GM20000 (cell line): Measurements from ENCODE around the gene IREB2.
"Not testable (repeated sequence)": the region's sequence is repeated elsewhere in the genome, so short reads cannot be mapped to it uniquely, and the experiment has no call there.

Experiments
- DNase-seq: peaks from one replicate; pipeline ENCODE4 v3.0.0; 2012; ENCODE audit warnings: low spot score
- TF ChIP-seq, protein P1 (sequence below): IDR thresholded peaks from 2 replicates; pipeline ENCODE4 v1.5.1; 2012; ENCODE audit warnings: mild to moderate bottlenecking, control low read depth; ENCODE audit errors: extremely low read depth, missing control alignments

The IREB2 gene

DNA sequence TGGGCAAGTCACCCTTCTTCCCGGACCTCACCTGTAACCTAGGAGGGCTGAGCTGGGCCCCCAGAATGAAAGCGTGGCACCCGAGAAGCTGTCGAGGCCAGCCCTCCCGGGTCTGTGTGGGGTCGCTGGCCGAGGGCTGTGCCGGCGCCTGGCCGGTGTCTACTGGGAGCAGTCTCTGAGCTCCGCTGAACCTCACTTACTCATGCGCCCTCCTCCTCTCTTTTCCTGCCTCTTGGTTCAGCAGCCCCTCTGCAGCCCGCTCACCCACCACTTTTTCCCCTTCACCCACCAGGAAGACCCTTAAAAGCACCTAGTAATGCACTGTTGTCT, 69.8 kb downstream of the IREB2 start:
- no peak for DNase-seq

DNA sequence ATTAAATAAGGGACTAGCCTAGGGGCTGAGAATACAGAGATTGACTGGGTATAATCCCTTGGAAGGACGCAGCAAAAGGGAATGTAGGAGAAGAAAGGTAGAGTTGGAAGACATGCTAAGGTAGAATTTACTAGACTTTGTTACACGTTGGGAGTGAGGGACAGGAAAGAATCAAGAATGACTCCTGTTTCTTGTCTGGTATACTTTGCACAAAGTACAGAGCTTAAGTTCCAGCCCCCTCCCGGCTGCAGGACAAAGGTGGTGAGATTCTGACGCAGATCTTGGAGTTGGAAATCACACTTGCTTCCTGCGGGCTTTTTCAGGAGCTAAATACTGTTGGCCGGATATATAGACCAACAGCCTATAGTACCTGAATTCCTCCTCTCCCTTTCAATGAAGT, 70.3 kb downstream of the IREB2 start:
- no peak for DNase-seq
- TF ChIP-seq, protein P1, sequence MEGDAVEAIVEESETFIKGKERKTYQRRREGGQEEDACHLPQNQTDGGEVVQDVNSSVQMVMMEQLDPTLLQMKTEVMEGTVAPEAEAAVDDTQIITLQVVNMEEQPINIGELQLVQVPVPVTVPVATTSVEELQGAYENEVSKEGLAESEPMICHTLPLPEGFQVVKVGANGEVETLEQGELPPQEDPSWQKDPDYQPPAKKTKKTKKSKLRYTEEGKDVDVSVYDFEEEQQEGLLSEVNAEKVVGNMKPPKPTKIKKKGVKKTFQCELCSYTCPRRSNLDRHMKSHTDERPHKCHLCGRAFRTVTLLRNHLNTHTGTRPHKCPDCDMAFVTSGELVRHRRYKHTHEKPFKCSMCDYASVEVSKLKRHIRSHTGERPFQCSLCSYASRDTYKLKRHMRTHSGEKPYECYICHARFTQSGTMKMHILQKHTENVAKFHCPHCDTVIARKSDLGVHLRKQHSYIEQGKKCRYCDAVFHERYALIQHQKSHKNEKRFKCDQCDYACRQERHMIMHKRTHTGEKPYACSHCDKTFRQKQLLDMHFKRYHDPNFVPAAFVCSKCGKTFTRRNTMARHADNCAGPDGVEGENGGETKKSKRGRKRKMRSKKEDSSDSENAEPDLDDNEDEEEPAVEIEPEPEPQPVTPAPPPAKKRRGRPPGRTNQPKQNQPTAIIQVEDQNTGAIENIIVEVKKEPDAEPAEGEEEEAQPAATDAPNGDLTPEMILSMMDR = no peak

More for the DNA sequence above, 69.8 kb downstream of the IREB2 start:
- TF ChIP-seq, protein P1 = no peak

DNA sequence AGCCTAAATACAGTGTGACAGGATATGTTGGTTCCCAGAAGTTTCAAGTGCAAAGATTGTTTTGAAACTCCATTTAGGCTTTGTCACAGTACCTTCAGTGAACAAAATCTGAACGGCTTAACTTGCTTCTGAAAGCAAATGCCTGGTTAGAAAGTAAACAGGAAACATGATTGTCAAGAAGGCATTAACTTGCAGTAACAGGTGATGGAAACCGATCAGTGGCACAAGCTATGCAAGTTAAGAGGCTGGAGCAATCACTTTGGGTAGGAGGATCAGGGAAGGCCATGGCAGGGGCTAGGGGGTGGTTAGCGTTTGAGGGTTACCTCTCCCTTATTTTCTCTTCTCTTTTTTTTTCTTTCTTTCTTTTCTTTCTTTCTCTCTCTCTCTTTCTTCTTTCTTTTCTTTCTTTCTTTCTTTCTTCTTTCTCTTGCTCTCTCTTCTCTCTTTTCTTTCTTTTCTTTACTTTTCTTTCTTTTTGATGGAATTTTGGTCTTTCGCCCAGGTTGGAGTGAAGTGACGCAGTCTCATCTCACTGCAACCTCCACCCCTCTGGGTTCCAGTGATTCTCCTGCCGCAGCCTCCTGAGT, 71.8 kb downstream of the IREB2 start:
- DNase-seq = no peak
- TF ChIP-seq, protein P1 = no peak

DNA sequence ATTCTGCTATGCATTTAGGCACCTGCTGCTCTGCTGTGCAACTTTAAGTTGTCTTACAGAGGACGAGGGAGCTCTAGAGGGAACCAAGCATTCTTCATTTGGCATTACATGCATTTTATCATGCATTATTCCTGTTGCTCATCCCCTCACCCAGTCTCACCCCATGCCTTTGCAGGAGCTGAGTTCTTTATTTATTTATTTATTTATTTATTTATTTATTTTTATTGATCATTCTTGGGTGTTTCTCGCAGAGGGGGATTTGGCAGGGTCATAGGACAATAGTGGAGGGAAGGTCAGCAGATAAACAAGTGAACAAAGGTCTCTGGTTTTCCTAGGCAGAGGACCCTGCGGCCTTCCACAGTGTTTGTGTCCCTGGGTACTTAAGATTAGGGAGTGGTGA, 82.0 kb downstream of the IREB2 start:
- DNase-seq = not testable (repeated sequence)

DNA sequence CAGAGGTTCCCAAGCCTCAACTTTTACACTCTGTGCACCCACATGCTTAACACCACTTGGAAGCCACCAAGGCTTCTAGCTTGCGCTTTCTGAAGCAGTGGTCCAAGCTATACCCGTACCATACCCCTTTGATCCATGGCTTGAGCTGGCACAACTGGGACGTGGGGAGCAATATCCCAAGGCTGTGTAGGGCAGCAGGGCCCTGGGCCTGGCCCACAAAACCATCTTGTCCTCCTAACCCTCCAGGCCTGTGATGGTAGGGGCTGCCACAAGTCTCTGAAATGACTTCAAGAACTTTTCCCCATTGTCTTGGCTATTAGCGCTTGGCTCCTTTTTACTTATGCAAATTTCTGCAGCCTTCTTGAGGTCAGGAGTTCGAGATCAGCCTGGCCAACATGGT, 86.2 kb downstream of the IREB2 start:
- DNase-seq = no peak
- TF ChIP-seq, protein P1 = no peak

DNA sequence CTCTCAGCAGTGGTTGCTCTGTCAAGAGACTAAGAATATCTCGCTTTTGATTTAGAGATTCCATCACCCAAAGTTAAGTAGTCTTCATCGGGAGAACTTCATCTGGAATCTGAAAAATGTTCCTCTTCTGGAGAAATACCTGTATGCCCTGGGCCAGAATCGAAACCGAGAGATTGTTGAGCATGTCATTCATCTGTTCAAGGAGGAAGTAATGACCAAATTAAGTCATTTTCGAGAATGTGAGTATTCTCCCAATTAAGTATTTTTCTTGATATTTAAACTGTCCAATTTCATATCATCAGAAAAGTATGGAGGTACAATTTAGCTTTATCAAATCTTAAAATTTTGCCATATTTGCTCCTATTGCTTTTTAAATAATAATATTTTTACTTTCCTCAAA, 89.3 kb downstream of the IREB2 start:
- TF ChIP-seq, protein P1 = no peak
- no peak for DNase-seq

DNA sequence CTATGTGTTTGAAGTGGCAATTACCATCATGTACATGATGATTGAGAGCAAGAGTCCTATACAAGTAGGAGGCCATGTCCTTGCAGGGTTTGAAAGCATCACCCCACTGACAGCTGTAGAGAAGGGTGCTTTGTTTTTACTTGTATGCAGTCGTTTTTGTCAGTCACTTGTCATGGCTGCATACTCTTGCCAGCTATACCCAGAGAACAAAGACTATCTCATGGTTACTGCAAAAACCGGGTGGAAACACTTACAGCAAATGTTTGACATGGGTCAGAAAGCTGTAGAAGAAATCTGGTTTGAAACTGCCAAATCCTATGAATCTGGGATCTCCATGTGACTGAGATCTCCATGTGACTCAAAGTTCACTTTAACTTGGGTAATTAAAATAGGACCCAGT, 95.3 kb downstream of the IREB2 start:
- TF ChIP-seq, protein P1 = no peak
- no peak for DNase-seq

DNA sequence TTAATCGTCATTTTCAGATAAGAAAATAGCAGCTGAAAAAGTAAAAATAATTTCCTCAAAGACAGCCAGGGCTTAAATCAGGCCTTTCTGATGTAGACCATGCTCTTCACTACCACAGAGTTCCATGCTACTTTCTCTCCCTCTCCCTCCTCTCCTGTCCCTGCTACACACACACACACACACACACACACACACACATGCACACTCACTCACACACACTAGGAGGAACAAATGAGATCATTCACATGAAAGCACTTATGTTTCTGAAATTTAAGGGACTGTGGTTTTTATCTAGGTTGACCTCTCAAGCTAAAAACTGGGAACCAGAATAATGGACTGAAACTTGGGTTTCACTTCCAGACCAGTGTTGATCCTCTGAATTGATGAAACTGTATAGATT, 98.1 kb downstream of the IREB2 start:
- no peak for DNase-seq

More for the DNA sequence above, 98.1 kb downstream of the IREB2 start:
- TF ChIP-seq, protein P1 = no peak
